LoVo (cell line): ENCODE measurements around the gene SLC43A3.
"Not testable (repeated sequence)": the region's sequence is repeated elsewhere in the genome, so short reads cannot be mapped to it uniquely, and the experiment has no call there.

Experiments used
- DNase-seq: peaks from one replicate; pipeline ENCODE4 v3.0.0-alpha.2; 2016; ENCODE audit warnings: low spot score

Gene SLC43A3

GRCh38 chr11:57459164-57460021 lies 32.5 kb upstream of the SLC43A3 start:
- DNase-seq: no peak

GRCh38 chr11:57458410-57459163 lies 31.7 kb upstream of the SLC43A3 start:
- peak; percentile 57 for DNase-seq

DNA sequence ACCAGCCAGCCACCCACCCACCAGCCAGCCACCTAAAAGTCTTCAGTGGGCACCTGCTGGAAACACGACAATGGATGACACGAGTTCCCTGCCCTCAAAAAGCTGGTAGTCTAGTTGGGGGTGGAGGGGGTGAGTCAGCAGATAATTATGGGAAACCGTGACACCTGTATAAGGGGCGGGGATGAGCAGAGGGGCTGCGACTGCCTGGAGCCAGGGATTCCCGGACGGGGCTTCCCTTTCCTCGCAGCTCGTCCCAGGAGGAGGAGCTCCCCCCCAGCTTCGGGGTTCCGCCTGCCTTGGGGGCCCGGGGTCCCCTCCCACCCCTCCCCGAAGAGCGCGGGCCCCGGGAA lies 31.1 kb upstream of the SLC43A3 start:
- DNase-seq: peak; percentile 39

DNA sequence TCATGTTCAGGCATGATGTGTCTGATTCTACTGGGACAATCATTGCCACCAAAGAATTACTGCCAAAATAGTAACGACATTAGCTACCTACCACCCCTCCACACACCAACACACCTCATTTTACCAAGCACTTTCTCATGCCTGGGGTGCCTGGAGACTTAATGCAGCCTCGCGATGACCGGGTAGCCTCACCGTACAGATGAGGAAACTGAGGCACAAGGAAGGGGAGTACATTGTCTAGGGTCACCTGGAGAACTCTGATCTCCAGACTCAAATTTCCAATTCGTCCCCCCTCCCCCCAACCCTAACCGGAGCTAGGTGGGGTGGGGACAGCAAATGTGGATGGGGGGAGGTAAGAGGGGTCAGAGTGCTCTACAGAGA lies 30.7 kb upstream of the SLC43A3 start:
- no peak for DNase-seq

DNA sequence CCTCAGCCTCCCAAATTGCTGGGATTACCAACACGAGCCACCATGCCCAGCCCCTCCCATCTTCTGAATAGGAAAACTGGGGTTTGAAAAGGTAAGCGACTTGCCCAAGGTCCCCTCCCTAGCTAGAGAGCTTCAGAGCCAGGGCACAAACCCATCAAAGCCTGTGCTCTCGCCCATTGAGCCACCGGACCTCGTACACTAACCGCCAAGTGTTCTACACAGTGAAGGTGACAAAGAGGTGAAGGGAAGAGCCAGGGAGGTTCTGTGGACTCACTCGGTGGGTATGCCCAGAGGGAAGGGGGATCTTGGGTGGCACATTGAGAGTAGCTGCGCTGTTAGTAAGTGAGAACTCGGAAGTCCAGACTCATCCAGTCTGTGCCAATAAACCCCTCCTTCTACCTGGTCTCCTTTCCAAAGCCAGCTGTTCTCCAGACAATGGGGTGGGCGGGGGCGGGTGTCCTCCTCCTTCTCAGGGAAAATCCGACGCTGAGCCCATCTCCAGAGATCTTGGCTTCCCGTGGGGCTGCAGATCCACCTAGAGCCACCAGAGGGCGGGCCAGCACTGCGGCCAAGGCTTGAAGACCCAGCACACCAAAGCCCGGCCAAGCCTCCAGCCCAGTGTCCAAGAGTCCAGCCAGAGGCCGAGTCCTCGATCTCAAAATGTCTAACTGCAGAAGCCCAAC lies 30.2 kb upstream of the SLC43A3 start:
- DNase-seq: peak; percentile 81

DNA sequence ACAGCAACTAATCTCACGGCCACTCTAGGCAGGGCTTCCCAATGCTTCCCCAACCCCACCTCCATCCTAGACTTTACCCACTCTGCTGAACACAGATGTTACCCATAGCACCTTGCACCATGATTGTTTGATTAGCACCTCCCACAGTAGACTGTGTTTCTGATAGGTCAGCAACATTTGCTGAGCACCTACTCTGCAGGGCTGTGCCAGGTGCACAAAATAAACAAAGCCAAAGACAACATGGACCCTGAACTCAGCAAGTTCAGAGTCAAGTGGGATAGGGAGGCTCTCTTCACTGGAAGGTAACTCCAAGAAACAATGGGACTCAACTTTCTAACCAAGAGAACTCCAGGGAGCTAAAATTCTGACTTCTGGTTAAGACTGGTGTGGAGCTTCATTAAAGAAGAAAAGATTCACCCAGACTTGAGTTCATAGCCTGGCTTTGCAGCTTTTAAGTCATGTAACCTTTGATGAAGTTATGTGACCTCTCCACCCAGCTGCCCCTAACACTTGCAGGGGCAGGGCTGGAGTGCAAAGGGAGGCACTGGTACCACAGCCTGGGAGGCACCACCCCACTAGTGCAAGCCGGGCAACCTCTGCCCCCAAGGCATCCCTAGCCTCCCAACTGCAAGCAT lies 26.7 kb upstream of the SLC43A3 start:
- DNase-seq: no peak

- DNase-seq: no peak
Observed at GRCh38 chr11:57446055-57446454, 19.1 kb upstream of the SLC43A3 start.

DNA sequence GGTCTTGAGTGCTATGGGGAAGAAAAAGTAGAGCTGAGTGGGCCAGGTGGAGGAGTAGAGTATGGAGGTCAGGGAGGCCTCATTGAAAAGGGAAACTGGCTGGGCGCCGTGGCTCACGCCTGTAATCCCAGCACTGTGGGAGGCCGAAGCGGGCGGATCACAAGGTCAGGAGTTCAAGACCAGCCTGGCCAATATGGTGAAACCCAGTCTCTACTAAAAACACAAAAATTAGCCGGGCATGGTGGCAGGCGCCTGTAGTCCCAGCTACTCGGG lies 18.1 kb upstream of the SLC43A3 start:
- DNase-seq: not testable (repeated sequence)

DNA sequence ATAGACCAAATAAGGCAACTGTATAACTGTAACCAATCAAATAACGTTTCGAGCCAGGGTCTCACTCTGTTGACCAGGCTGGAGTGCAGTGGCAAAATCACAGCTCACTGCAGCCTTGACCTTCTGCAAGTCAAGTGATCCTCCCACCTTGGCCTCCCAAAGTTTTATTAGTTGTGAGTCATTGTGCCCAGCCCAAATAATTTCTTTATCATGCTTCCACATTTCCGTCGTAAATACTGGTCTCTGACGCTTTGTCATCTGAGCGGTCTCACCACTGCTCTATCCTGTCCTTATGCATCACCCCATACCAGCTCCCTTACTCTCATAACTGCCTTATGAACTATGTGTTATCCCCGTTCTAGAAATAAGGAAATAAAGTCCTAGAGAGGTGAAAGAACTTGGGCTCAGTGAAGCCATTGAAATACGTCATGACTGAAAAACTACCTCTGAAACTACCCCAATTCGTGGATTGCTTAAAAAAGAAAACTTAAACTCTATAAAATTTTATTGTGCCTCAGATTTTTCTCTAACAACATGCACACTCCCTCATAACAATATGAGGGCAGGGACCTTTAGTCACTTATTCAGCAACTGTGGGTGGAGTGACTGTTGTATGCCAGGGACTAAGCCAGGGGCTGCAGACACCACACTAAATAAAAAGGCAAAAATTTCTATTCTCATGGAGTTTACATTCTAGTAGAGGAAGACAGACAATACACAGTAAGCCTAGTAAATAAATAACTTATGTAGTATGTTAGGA lies 17.6 kb upstream of the SLC43A3 start:
- peak; percentile 61 for DNase-seq

- no peak for DNase-seq
Observed at GRCh38 chr11:57440744-57441414, 14.0 kb upstream of the SLC43A3 start.

GRCh38 chr11:57439786-57440185 lies 12.9 kb upstream of the SLC43A3 start:
- DNase-seq: no peak

- no peak for DNase-seq
Observed at GRCh38 chr11:57438345-57439285, 11.7 kb upstream of the SLC43A3 start.

- no peak for DNase-seq
Observed at GRCh38 chr11:57436031-57436430, 9.1 kb upstream of the SLC43A3 start.

DNA sequence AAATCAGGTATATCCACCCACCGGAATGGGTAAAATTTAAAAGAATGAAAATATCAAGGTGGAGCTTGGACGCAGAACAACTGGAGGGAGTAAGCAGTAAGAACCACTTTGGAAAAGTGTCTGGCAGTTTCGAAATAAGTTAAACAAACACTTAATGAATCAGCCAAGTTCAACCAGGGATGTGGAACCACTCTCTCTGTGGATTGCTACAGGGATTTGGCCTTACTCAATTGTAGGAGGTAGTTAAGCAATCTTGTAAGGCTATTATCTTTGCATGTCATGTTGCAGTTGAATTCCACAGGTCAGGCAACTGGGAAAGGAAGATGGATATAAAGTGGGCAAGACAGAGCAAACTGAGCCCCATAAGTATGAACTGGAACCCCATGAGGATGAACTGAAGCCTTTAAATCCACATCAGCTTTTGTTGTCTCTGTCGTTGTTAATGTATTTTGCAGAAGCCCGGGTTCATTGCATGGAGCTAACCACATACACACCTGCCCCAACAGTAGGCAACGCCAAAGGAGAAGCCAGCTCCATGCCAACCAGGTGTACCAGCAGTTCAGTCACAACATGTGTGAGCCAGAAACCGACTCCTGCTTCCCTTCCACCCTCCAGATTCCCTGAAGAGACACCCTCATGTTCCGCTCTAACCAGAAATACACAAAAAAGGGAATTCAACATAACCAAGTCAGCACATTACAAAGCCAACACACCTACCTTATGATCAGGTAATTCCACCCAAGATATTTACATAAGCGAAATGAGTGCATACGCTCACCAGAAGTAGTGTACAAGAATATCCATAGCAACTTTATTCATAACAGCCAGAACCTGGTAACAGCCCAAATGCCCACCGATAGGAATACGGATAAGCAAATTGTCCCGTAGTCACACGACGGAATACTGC lies 8.0 kb upstream of the SLC43A3 start:
- no peak for DNase-seq

DNA sequence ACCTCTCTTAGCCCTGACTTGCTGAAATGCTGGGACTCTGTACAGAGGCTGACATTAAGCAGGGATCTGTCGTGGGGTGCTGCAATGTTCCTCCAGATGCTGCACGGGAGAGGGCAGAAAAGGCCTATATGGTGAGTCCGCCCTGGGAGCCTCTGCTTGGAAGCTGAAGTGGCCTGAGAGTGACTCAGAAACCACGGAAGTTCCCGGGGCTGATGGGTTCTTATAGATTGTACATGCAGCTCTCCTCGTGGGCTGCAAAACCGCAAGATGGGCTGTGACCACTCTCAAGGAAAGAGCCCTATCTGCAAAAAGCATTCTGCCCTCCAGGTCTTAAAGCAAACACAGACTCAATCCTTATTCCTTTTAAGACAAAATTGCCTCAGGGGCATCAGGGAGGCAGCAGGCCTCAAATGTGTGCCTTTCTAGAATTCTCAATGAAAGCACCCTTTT lies 5.8 kb upstream of the SLC43A3 start:
- DNase-seq: no peak

- no peak for DNase-seq
Observed at GRCh38 chr11:57432149-57432561, 5.2 kb upstream of the SLC43A3 start.

- no peak for DNase-seq
Observed at GRCh38 chr11:57430952-57431351, 4.0 kb upstream of the SLC43A3 start.

- DNase-seq: no peak
Observed at GRCh38 chr11:57429946-57430345, 3.0 kb upstream of the SLC43A3 start.

GRCh38 chr11:57428643-57429042 lies 1.7 kb upstream of the SLC43A3 start:
- no peak for DNase-seq
